ENCODE data around the gene SSTR1.
A peak's percentile ranks its signal among the peaks of the same experiment; 100 is the strongest.

SSTR1 gene

GRCh38 chr14:38209572-38210557, 2.2 kb downstream of the SSTR1 start:
- WGBS (ENCODE audit: insufficient coverage, insufficient read length): no CpG with 5 or more reads among the region's 69 CpGs
- H3K27ac ChIP-seq (ENCODE audit: low read length): no peak overlapping the region
- peak overlapping the region; percentile 8; the same call in 1 of the 2 replicates for H3K4me3 ChIP-seq (ENCODE audit: low read length)
- no peaks in the 10 kb centered on the region for H3K36me3 ChIP-seq (ENCODE audit: control insufficient read depth, insufficient read depth, low read length)
- no peak for DNase-seq (ENCODE audit: low read depth, low spot score)
- H3K27me3 ChIP-seq (ENCODE audit: control insufficient read depth, insufficient read depth, low read length): peaks cover 61% of the 10 kb centered on the region
- peaks cover 11% of the 10 kb centered on the region; the same call in 1 of the 2 replicates for H3K4me1 ChIP-seq (ENCODE audit: control insufficient read depth, insufficient read depth, low read length)
- H3K9me3 ChIP-seq (ENCODE audit: control insufficient read depth, insufficient read depth, low read length): no peaks in the 10 kb centered on the region

GRCh38 chr14:38210587-38211216, 3.0 kb downstream of the SSTR1 start:
- no CpG with 5 or more reads among the region's 29 CpGs for WGBS (ENCODE audit: insufficient coverage, insufficient read length)
- Histone ChIP-seq H3K9me3 (ENCODE audit: control insufficient read depth, insufficient read depth, low read length) (no peaks in the 10 kb centered on the region), H3K4me3 (ENCODE audit: low read length) (no peak overlapping the region; the same call in 1 of the 2 replicates), H3K27ac (ENCODE audit: low read length) (no peak overlapping the region), H3K36me3 (ENCODE audit: control insufficient read depth, insufficient read depth, low read length) (no peaks in the 10 kb centered on the region), H3K4me1 (ENCODE audit: control insufficient read depth, insufficient read depth, low read length) (peaks cover 11% of the 10 kb centered on the region; the same call in 1 of the 2 replicates), H3K27me3 (ENCODE audit: control insufficient read depth, insufficient read depth, low read length) (peaks cover 61% of the 10 kb centered on the region)
- no peak for DNase-seq (ENCODE audit: low read depth, low spot score)

- peak overlapping the region; percentile 6; the same call in 1 of the 2 replicates for H3K4me3 ChIP-seq (ENCODE audit: low read length)
- peaks cover 11% of the 10 kb centered on the region; the same call in 1 of the 2 replicates for H3K4me1 ChIP-seq (ENCODE audit: control insufficient read depth, insufficient read depth, low read length)
- no peaks in the 10 kb centered on the region for H3K9me3 ChIP-seq (ENCODE audit: control insufficient read depth, insufficient read depth, low read length)
- no peaks in the 10 kb centered on the region for H3K36me3 ChIP-seq (ENCODE audit: control insufficient read depth, insufficient read depth, low read length)
- no peak for DNase-seq (ENCODE audit: low read depth, low spot score)
- no peak overlapping the region for H3K27ac ChIP-seq (ENCODE audit: low read length)
- no CpG with 5 or more reads among the region's 34 CpGs for WGBS (ENCODE audit: insufficient coverage, insufficient read length)
- H3K27me3 ChIP-seq (ENCODE audit: control insufficient read depth, insufficient read depth, low read length): peaks cover 59% of the 10 kb centered on the region
Measured at GRCh38 chr14:38211255-38211735, 3.6 kb downstream of the SSTR1 start.

- Histone ChIP-seq H3K36me3 (ENCODE audit: control insufficient read depth, insufficient read depth, low read length) (no peaks in the 10 kb centered on the region), H3K4me3 (ENCODE audit: low read length) (no peak overlapping the region), H3K9me3 (ENCODE audit: control insufficient read depth, insufficient read depth, low read length) (no peaks in the 10 kb centered on the region), H3K4me1 (ENCODE audit: control insufficient read depth, insufficient read depth, low read length) (peaks cover 11% of the 10 kb centered on the region; the same call in 1 of the 2 replicates), H3K27me3 (ENCODE audit: control insufficient read depth, insufficient read depth, low read length) (peaks cover 56% of the 10 kb centered on the region), H3K27ac (ENCODE audit: low read length) (no peak overlapping the region)
- no peak for DNase-seq (ENCODE audit: low read depth, low spot score)
Measured at GRCh38 chr14:38212111-38212510, 4.4 kb downstream of the SSTR1 start.

- no peaks in the 10 kb centered on the region for H3K36me3 ChIP-seq (ENCODE audit: control insufficient read depth, insufficient read depth, low read length)
- H3K27me3 ChIP-seq (ENCODE audit: control insufficient read depth, insufficient read depth, low read length): peaks cover 48% of the 10 kb centered on the region
- no peak overlapping the region for H3K4me3 ChIP-seq (ENCODE audit: low read length)
- peaks cover 12% of the 10 kb centered on the region; the same call in 1 of the 2 replicates for H3K4me1 ChIP-seq (ENCODE audit: control insufficient read depth, insufficient read depth, low read length)
- H3K9me3 ChIP-seq (ENCODE audit: control insufficient read depth, insufficient read depth, low read length): no peaks in the 10 kb centered on the region
- no peak for DNase-seq (ENCODE audit: low read depth, low spot score)
- no CpG with 5 or more reads among the region's 2 CpGs for WGBS (ENCODE audit: insufficient coverage, insufficient read length)
- H3K27ac ChIP-seq (ENCODE audit: low read length): no peak overlapping the region
Measured at GRCh38 chr14:38213001-38213400, 5.3 kb downstream of the SSTR1 start.

- Histone ChIP-seq H3K36me3 (ENCODE audit: control insufficient read depth, insufficient read depth, low read length) (no peaks in the 10 kb centered on the region), H3K27me3 (ENCODE audit: control insufficient read depth, insufficient read depth, low read length) (peaks cover 5% of the 10 kb centered on the region; the same call in 1 of the 2 replicates), H3K4me3 (ENCODE audit: low read length) (no peak overlapping the region), H3K9me3 (ENCODE audit: control insufficient read depth, insufficient read depth, low read length) (no peaks in the 10 kb centered on the region), H3K4me1 (ENCODE audit: control insufficient read depth, insufficient read depth, low read length) (peaks cover 6% of the 10 kb centered on the region; the same call in 1 of the 2 replicates), H3K27ac (ENCODE audit: low read length) (no peak overlapping the region)
- no peak for DNase-seq (ENCODE audit: low read depth, low spot score)
- WGBS (ENCODE audit: insufficient coverage, insufficient read length): no CpG with 5 or more reads among the region's 2 CpGs
Measured at GRCh38 chr14:38217553-38217952, 9.8 kb downstream of the SSTR1 start.

GRCh38 chr14:38221077-38221476, 13.4 kb downstream of the SSTR1 start:
- H3K27me3 ChIP-seq (ENCODE audit: control insufficient read depth, insufficient read depth, low read length): no peaks in the 10 kb centered on the region; the same call in 1 of the 2 replicates
- H3K9me3 ChIP-seq (ENCODE audit: control insufficient read depth, insufficient read depth, low read length): no peaks in the 10 kb centered on the region
- no peaks in the 10 kb centered on the region for H3K36me3 ChIP-seq (ENCODE audit: control insufficient read depth, insufficient read depth, low read length)
- DNase-seq (ENCODE audit: low read depth, low spot score): no peak
- H3K4me1 ChIP-seq (ENCODE audit: control insufficient read depth, insufficient read depth, low read length): peaks cover 4% of the 10 kb centered on the region; the same call in 1 of the 2 replicates
- WGBS (ENCODE audit: insufficient coverage, insufficient read length): no CpG with 5 or more reads among the region's 3 CpGs
- no peak overlapping the region for H3K27ac ChIP-seq (ENCODE audit: low read length)
- no peak overlapping the region for H3K4me3 ChIP-seq (ENCODE audit: low read length)

GRCh38 chr14:38224338-38224737, 16.6 kb downstream of the SSTR1 start:
- Histone ChIP-seq H3K4me3 (ENCODE audit: low read length) (no peak overlapping the region), H3K36me3 (ENCODE audit: control insufficient read depth, insufficient read depth, low read length) (no peaks in the 10 kb centered on the region), H3K27ac (ENCODE audit: low read length) (no peak overlapping the region), H3K27me3 (ENCODE audit: control insufficient read depth, insufficient read depth, low read length) (no peaks in the 10 kb centered on the region), H3K4me1 (ENCODE audit: control insufficient read depth, insufficient read depth, low read length) (peaks cover 2% of the 10 kb centered on the region; the same call in 1 of the 2 replicates), H3K9me3 (ENCODE audit: control insufficient read depth, insufficient read depth, low read length) (no peaks in the 10 kb centered on the region)
- DNase-seq (ENCODE audit: low read depth, low spot score): no peak

- no peak overlapping the region for H3K27ac ChIP-seq (ENCODE audit: low read length)
- no CpG with 5 or more reads among the region's 2 CpGs for WGBS (ENCODE audit: insufficient coverage, insufficient read length)
Measured at GRCh38 chr14:38225946-38226345, 18.2 kb downstream of the SSTR1 start.

GRCh38 chr14:38226366-38226765, 18.7 kb downstream of the SSTR1 start:
- WGBS (ENCODE audit: insufficient coverage, insufficient read length): no CpG with 5 or more reads among the region's 3 CpGs
- DNase-seq (ENCODE audit: low read depth, low spot score): no peak
- H3K27ac ChIP-seq (ENCODE audit: low read length): no peak overlapping the region
- no peaks in the 10 kb centered on the region for H3K9me3 ChIP-seq (ENCODE audit: control insufficient read depth, insufficient read depth, low read length)
- H3K36me3 ChIP-seq (ENCODE audit: control insufficient read depth, insufficient read depth, low read length): no peaks in the 10 kb centered on the region
- H3K4me3 ChIP-seq (ENCODE audit: low read length): no peak overlapping the region
- H3K4me1 ChIP-seq (ENCODE audit: control insufficient read depth, insufficient read depth, low read length): no peaks in the 10 kb centered on the region
- no peaks in the 10 kb centered on the region for H3K27me3 ChIP-seq (ENCODE audit: control insufficient read depth, insufficient read depth, low read length)

More at GRCh38 chr14:38225946-38226345, 18.2 kb downstream of the SSTR1 start:
- no peak overlapping the region for H3K4me3 ChIP-seq (ENCODE audit: low read length)
- no peaks in the 10 kb centered on the region for H3K36me3 ChIP-seq (ENCODE audit: control insufficient read depth, insufficient read depth, low read length)
- H3K9me3 ChIP-seq (ENCODE audit: control insufficient read depth, insufficient read depth, low read length): no peaks in the 10 kb centered on the region
- DNase-seq (ENCODE audit: low read depth, low spot score): no peak
- no peaks in the 10 kb centered on the region for H3K27me3 ChIP-seq (ENCODE audit: control insufficient read depth, insufficient read depth, low read length)
- peaks cover 2% of the 10 kb centered on the region; the same call in 1 of the 2 replicates for H3K4me1 ChIP-seq (ENCODE audit: control insufficient read depth, insufficient read depth, low read length)
